Esophagus squamous epithelium (tissue), 4 donors: ENCODE measurements around the gene SLC12A8.

Source experiments
- POLR2A ChIP-seq, 4 donors: fragments of 450-650 bp; IDR thresholded peaks; one replicate each; pipeline ENCODE4 v1.6.1; 2017; ENCODE audit warnings: antibody characterized with exemption in 4 of 4, mild to moderate bottlenecking in 4 of 4, moderate library complexity in 3 of 4
- TF ChIP-seq, protein P1 (sequence below), 6 experiments: fragments of 450-650 bp in 4 of 6; fragments of 200-600 bp in 2 of 6; sonication (generic) in 2 of 6; IDR thresholded peaks; one replicate each; pipeline ENCODE4 v1.5.1; 2016 to 2019; ENCODE audit warnings: antibody characterized with exemption in 6 of 6, mild to moderate bottlenecking in 4 of 6, moderate library complexity in 4 of 6

- TF ChIP-seq, protein P1, sequence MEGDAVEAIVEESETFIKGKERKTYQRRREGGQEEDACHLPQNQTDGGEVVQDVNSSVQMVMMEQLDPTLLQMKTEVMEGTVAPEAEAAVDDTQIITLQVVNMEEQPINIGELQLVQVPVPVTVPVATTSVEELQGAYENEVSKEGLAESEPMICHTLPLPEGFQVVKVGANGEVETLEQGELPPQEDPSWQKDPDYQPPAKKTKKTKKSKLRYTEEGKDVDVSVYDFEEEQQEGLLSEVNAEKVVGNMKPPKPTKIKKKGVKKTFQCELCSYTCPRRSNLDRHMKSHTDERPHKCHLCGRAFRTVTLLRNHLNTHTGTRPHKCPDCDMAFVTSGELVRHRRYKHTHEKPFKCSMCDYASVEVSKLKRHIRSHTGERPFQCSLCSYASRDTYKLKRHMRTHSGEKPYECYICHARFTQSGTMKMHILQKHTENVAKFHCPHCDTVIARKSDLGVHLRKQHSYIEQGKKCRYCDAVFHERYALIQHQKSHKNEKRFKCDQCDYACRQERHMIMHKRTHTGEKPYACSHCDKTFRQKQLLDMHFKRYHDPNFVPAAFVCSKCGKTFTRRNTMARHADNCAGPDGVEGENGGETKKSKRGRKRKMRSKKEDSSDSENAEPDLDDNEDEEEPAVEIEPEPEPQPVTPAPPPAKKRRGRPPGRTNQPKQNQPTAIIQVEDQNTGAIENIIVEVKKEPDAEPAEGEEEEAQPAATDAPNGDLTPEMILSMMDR (IDR thresholded peaks at IDR 0.05): no peak
- no peak for TF ChIP-seq POLR2A (IDR thresholded peaks at IDR 0.05)
Observed at GRCh38 chr3:125168711-125169393, 43.7 kb downstream of the SLC12A8 start.
